HepG2 (cell line): ENCODE results near the gene THY1. TPM values are rescaled to one million over a fixed set of nuclear protein-coding genes. Genes with fewer than 3 reads are reported as not detected.

ENCODE experiments used
- ASH2L ChIP-seq: fragments of 300-600, 200-600 bp; sonication (generic); IDR thresholded peaks from 2 replicates; pipeline ENCODE4 v1.7.0; 2017; ENCODE audit warnings: low read depth, mild to moderate bottlenecking, moderate library complexity, mixed read lengths, low read length; ENCODE audit not compliant: insufficient read length
- BORCS8-MEF2B ChIP-seq: sonication (generic); formaldehyde crosslinking; IDR thresholded peaks from 2 replicates; pipeline ENCODE4 v1.8.0; 2022; ENCODE audit warnings: mild to moderate bottlenecking, missing genetic modification reagents
- CREM ChIP-seq, 2 experiments: sonication (generic) in 1 of 2; formaldehyde crosslinking in 1 of 2; IDR thresholded peaks; 2 replicates each; pipeline versions ENCODE4 v1.4.0 to v1.6.1; 2016 to 2020; ENCODE audit warnings: antibody characterized with exemption in 1 of 2, mild to moderate bottlenecking in 1 of 2, missing genetic modification reagents in 1 of 2
- GATAD2A ChIP-seq: IDR thresholded peaks from 2 replicates; pipeline ENCODE4 v1.6.1; 2016
- HHEX ChIP-seq: IDR thresholded peaks from 2 replicates; pipeline ENCODE4 v1.6.1; 2016; ENCODE audit warnings: control low read depth
- NR2F1 ChIP-seq, 2 experiments: fragments of 450-650 bp in 1 of 2; formaldehyde crosslinking in 1 of 2; IDR thresholded peaks; 2 replicates each; pipeline versions ENCODE4 v1.5.0 to v1.6.1; 2016 to 2020; ENCODE audit warnings: mild to moderate bottlenecking in 1 of 2, missing compliant biosample characterization in 1 of 2, missing genetic modification reagents in 1 of 2, moderate library complexity in 1 of 2
- PHF21A ChIP-seq: sonication (generic); formaldehyde crosslinking; IDR thresholded peaks from 2 replicates; pipeline ENCODE4 v1.5.0; 2020; ENCODE audit warnings: mild to moderate bottlenecking, missing genetic modification reagents
- RARA ChIP-seq: IDR thresholded peaks from 2 replicates; pipeline ENCODE4 v1.6.1; 2016; ENCODE audit warnings: missing genetic modification reagents, missing compliant biosample characterization
- SALL1 ChIP-seq: sonication (generic); formaldehyde crosslinking; IDR thresholded peaks from 2 replicates; pipeline ENCODE4 v1.8.0; 2022; ENCODE audit warnings: mild to moderate bottlenecking, missing genetic modification reagents
- SCMH1 ChIP-seq: sonication (generic); formaldehyde crosslinking; IDR thresholded peaks from 2 replicates; pipeline ENCODE4 v1.9.0; 2021; ENCODE audit warnings: missing genetic modification reagents, mild to moderate bottlenecking, borderline replicate concordance
- SOX5 ChIP-seq: IDR thresholded peaks from 2 replicates; pipeline ENCODE4 v1.6.1; 2016; ENCODE audit warnings: borderline replicate concordance
- SOX6 ChIP-seq, 2 experiments: fragments of 450-650 bp in 1 of 2; sonication (generic) in 1 of 2; formaldehyde crosslinking in 1 of 2; IDR thresholded peaks; 2 replicates each; pipeline versions ENCODE4 v1.4.0 to v1.6.1; 2017 to 2020; ENCODE audit warnings: antibody characterized with exemption in 1 of 2, mild to moderate bottlenecking in 1 of 2, missing genetic modification reagents in 1 of 2
- SP5 ChIP-seq: IDR thresholded peaks from 2 replicates; pipeline ENCODE4 v1.6.1; 2016; ENCODE audit warnings: low read depth, borderline replicate concordance
- SRF ChIP-seq: IDR thresholded peaks from 2 replicates; pipeline ENCODE4 v1.6.1; 2011; ENCODE audit warnings: mild to moderate bottlenecking, low read depth, low read length, moderate library complexity
- TCF7 ChIP-seq: sonication (generic); IDR thresholded peaks from 2 replicates; pipeline ENCODE4 v1.6.1; 2016; ENCODE audit warnings: antibody characterized with exemption, low read depth
- TEAD3 ChIP-seq: optimal IDR thresholded peaks from 2 replicates; pipeline ENCODE3; 2016; ENCODE audit warnings: borderline replicate concordance
- ZFP41 ChIP-seq: sonication (generic); formaldehyde crosslinking; IDR thresholded peaks from 2 replicates; pipeline ENCODE4 v1.4.0; 2020; ENCODE audit warnings: mild to moderate bottlenecking, missing genetic modification reagents, borderline replicate concordance
- ZNF460 ChIP-seq: sonication (generic); formaldehyde crosslinking; IDR thresholded peaks from 2 replicates; pipeline ENCODE4 v1.5.1; 2020; ENCODE audit warnings: missing genetic modification reagents, mild to moderate bottlenecking, borderline replicate concordance
- polyA plus RNA-seq, 8 experiments: library from polyadenylated mRNA; depleted of rRNA in 3 of 8; stranded (reverse) in 7 of 8; unstranded in 1 of 8; fragments of >200 nt; fragmentation: Illumina TruSeq in 4 of 8; extraction: Trizol in 4 of 8; gene quantifications; 2 replicates each; pipeline versions ENCODE4 v1.2.1 to v1.2.3, GENCODE V29; 2011 to 2016; ENCODE audit warnings: low read depth in 4 of 8, missing spikeins in 1 of 8, mixed read lengths in 1 of 8; ENCODE audit not compliant: insufficient read depth in 1 of 8
- total RNA-seq, 5 experiments: library from RNA; depleted of rRNA; stranded (reverse); fragments of >200 nt; fragmentation: Illumina TruSeq; extraction: Trizol; gene quantifications; 2 replicates each; pipeline ENCODE4 v1.2.3, GENCODE V29; 2016; ENCODE audit warnings: low read depth in 1 of 5
- TF ChIP-seq, protein P1 (sequence below): sonication (generic); formaldehyde crosslinking; IDR thresholded peaks from 2 replicates; pipeline ENCODE4 v1.5.1; 2020; ENCODE audit warnings: mild to moderate bottlenecking, missing genetic modification reagents, moderate library complexity
- TF ChIP-seq, protein P2 (sequence below): sonication (generic); formaldehyde crosslinking; conservative IDR thresholded peaks from 2 replicates; pipeline ENCODE4 v1.4.0; 2020; ENCODE audit warnings: mild to moderate bottlenecking, missing genetic modification reagents, moderate library complexity
- TF ChIP-seq, protein P3 (sequence below): sonication (generic); formaldehyde crosslinking; IDR thresholded peaks from 2 replicates; pipeline ENCODE4 v1.4.0; 2020; ENCODE audit warnings: mild to moderate bottlenecking, low read depth, missing genetic modification reagents
- TF ChIP-seq, protein P4 (sequence below): IDR thresholded peaks from 2 replicates; pipeline ENCODE4 v1.6.1; 2012; ENCODE audit warnings: inconsistent platforms
- TF ChIP-seq, protein P5 (sequence below): sonication (generic); formaldehyde crosslinking; IDR thresholded peaks from 2 replicates; pipeline ENCODE4 v1.5.0; 2020; ENCODE audit warnings: missing genetic modification reagents, mild to moderate bottlenecking, borderline replicate concordance

The THY1 gene
- total and polyA plus RNA-seq, 2 of the 13 experiments (the other 11 are each of a cell fraction or from before 2014, with no cell fraction given), result not detected

DNA sequence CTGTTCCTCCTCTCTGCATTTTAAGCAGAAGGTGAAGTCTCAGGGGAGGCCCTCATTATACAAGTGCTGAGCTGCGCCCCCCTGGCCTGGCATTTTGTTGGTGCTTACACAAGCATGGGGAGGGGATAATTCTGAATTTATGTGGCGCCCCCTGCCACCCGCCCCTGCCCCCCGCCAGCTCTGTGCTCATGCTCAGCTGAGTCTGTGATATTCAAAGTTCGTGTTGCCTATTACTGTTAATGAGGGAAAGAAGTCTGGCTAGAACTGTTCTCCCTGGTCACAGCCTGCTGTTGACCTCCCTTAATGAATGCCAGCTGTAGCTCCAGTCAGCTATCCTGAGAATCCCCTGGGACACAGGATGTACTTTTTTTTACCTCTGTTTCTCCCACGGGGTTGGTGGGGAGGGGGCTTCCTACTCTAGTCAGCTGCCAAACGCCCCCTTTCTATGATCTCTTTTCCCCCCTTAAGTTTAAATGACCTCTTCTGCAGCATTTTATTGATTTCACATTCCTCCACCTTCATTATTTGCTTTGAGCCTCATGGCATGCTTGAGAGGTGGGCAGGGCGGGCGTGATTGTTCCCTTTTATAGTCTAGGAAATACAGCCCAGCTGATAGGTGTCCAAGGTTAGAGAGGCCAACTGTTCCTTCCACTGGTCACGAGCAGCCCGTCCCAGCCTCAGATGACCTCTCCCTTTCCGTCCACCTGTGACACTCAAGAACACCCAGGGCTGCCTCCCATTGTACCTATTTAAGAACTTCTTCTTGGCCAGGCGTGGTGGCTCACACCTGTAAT, 53.6 kb downstream of the THY1 start (continued):
- TF ChIP-seq, protein P1, sequence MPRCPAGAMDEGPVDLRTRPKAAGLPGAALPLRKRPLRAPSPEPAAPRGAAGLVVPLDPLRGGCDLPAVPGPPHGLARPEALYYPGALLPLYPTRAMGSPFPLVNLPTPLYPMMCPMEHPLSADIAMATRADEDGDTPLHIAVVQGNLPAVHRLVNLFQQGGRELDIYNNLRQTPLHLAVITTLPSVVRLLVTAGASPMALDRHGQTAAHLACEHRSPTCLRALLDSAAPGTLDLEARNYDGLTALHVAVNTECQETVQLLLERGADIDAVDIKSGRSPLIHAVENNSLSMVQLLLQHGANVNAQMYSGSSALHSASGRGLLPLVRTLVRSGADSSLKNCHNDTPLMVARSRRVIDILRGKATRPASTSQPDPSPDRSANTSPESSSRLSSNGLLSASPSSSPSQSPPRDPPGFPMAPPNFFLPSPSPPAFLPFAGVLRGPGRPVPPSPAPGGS (CRISPR knock-in tag), result no peak
- TF ChIP-seq, protein P2, sequence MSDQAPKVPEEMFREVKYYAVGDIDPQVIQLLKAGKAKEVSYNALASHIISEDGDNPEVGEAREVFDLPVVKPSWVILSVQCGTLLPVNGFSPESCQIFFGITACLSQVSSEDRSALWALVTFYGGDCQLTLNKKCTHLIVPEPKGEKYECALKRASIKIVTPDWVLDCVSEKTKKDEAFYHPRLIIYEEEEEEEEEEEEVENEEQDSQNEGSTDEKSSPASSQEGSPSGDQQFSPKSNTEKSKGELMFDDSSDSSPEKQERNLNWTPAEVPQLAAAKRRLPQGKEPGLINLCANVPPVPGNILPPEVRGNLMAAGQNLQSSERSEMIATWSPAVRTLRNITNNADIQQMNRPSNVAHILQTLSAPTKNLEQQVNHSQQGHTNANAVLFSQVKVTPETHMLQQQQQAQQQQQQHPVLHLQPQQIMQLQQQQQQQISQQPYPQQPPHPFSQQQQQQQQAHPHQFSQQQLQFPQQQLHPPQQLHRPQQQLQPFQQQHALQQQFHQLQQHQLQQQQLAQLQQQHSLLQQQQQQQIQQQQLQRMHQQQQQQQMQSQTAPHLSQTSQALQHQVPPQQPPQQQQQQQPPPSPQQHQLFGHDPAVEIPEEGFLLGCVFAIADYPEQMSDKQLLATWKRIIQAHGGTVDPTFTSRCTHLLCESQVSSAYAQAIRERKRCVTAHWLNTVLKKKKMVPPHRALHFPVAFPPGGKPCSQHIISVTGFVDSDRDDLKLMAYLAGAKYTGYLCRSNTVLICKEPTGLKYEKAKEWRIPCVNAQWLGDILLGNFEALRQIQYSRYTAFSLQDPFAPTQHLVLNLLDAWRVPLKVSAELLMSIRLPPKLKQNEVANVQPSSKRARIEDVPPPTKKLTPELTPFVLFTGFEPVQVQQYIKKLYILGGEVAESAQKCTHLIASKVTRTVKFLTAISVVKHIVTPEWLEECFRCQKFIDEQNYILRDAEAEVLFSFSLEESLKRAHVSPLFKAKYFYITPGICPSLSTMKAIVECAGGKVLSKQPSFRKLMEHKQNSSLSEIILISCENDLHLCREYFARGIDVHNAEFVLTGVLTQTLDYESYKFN (CRISPR knock-in tag), result peak; percentile 62
- peak; percentile 48; the same call in 1 of the 2 replicates for TF ChIP-seq TCF7
- TF ChIP-seq HHEX (CRISPR knock-in tag), result peak; percentile 55; the same call in 1 of the 2 replicates
- TF ChIP-seq SALL1, result peak; percentile 33; the same call in 1 of the 2 replicates
- no peak for TF ChIP-seq ASH2L
- 0 out of 2 replicates have a peak, but pooled peaks have one; percentile 39 for TF ChIP-seq SP5 (CRISPR knock-in tag)
- TF ChIP-seq, protein P3, sequence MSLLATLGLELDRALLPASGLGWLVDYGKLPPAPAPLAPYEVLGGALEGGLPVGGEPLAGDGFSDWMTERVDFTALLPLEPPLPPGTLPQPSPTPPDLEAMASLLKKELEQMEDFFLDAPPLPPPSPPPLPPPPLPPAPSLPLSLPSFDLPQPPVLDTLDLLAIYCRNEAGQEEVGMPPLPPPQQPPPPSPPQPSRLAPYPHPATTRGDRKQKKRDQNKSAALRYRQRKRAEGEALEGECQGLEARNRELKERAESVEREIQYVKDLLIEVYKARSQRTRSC (CRISPR knock-in tag), result no peak
- TF ChIP-seq CREM (IDR thresholded peaks at IDR 0.05), result peak; percentile 29; the same call in 1 of the 2 replicates
- no peak for TF ChIP-seq CREM (CRISPR knock-in tag; IDR thresholded peaks at IDR 0.05)
- TF ChIP-seq, protein P4, sequence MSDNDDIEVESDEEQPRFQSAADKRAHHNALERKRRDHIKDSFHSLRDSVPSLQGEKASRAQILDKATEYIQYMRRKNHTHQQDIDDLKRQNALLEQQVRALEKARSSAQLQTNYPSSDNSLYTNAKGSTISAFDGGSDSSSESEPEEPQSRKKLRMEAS, result 0 out of 2 replicates have a peak, but pooled peaks have one; percentile 28
- peak; percentile 48 for TF ChIP-seq GATAD2A (CRISPR knock-in tag)
- TF ChIP-seq ZNF460, result 0 out of 2 replicates have a peak, but pooled peaks have one; percentile 42
- no peak for TF ChIP-seq ZFP41
- TF ChIP-seq SCMH1 (CRISPR knock-in tag), result no peak
- no peak for TF ChIP-seq PHF21A (CRISPR knock-in tag)
- TF ChIP-seq BORCS8-MEF2B (CRISPR knock-in tag), result no peak
- peak; percentile 57; the same call in 1 of the 2 replicates for TF ChIP-seq SRF
- TF ChIP-seq TEAD3 (CRISPR knock-in tag), result peak; percentile 79
- peak; percentile 24; the same call in 1 of the 2 replicates for TF ChIP-seq SOX5 (CRISPR knock-in tag)
- TF ChIP-seq RARA, result peak; percentile 71
- TF ChIP-seq SOX6 (IDR thresholded peaks at IDR 0.05), result no peak
- peak; percentile 53; the same call in 1 of the 2 replicates for TF ChIP-seq SOX6 (CRISPR knock-in tag; IDR thresholded peaks at IDR 0.05)
- TF ChIP-seq, protein P5, sequence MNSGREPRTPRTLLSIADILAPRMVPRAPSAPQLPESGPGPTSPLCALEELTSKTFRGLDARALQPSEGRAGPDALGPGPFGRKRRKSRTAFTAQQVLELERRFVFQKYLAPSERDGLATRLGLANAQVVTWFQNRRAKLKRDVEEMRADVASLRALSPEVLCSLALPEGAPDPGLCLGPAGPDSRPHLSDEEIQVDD (CRISPR knock-in tag), result no peak
- peak in 1 of 2 experiments; percentile 73; a peak in 2 of 4 replicates for TF ChIP-seq NR2F1 (CRISPR knock-in tag; IDR thresholded peaks at IDR 0.05)
